ENCODE measurements around the gene MRPL53.

The MRPL53 gene

DNA sequence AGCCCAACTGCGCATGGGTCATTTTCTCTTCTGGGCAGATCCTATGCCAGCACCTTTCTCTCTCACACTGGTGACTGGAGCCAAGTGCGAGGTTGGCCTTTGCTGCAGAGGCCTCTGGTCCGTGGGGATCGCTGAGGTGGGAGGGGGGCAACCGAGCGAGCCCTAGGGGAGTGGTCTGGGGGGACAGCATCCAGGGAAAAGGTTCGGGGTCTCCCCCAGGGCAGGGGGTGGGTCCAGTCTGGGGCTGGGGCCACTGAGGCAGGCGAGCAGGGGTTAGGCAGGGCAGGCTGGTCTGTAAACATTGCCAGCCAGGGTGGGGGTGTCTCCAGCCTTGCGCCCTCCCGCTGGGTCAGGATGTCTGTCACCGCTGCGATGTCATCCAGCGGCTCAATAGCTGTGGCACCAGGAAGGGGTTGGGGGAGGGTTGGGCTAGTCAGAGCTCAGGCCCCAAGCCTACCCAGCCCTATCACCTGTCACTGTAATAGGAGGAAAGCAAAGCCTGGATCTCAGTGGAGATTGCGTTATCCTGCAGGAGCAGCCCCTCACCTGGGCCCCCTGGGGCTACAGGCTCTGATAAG, 46.2 kb downstream of the MRPL53 start:
- Histone ChIP-seq H3K36me3 (ENCODE audit: control insufficient read depth in 4 of 4, insufficient read depth in 4 of 4, low read length in 3 of 4) (peaks cover 2 to 65% (median 46%) of the 10 kb centered on the region in 4 experiments), H3K27ac (ENCODE audit: insufficient read depth in 1 of 2, low read depth in 1 of 2, low read length in 2 of 2, poor library complexity in 1 of 2, severe bottlenecking in 2 of 2) (no peak overlapping the region), H3K9me3 (ENCODE audit: control extremely low read depth in 1 of 5, control insufficient read depth in 4 of 5, insufficient read depth in 2 of 5, low read depth in 1 of 5, low read length in 4 of 5) (no peaks in the 10 kb centered on the region), H3K4me1 (ENCODE audit: control extremely low read depth in 1 of 4, control insufficient read depth in 4 of 4, insufficient read depth in 4 of 4, low read length in 3 of 4) (peaks cover 0 to 10% (median 7%) of the 10 kb centered on the region in 4 experiments), H3K4me3 (ENCODE audit: control insufficient read depth in 1 of 7, extremely low read depth in 1 of 7, insufficient read depth in 4 of 7, low read depth in 2 of 7, low read length in 6 of 7) (no peak overlapping the region), H3K27me3 (replicated peaks in 2 of 5; ENCODE audit: control insufficient read depth in 4 of 5, insufficient read depth in 5 of 5, low read length in 4 of 5) (no peaks in the 10 kb centered on the region)
- CTCF ChIA-PET: no interaction called here
- no peak for DNase-seq
- POLR2A ChIA-PET: no interaction called here
- 94% methylated on average over 11 of the region's 14 CpGs for WGBS (ENCODE audit: insufficient coverage)

DNA sequence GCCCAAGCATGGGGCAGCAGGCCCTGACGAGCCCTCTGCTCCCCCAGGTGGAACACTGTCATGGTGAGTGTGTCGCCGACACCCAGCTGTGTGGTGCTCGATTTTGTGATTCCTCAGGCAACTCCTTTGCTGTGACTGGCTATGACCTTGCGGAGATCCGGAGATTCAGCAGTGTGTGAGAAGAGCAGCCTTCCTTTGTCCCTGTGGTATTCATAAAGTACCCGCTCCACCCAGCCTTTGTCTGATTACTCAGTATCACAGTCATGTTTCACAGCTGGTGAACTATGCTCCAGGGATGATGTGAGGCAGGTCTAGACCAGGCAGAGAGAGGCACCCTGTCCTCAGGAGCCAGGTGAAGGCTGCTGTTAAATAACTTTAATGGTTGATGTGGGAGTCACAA, 47.0 kb downstream of the MRPL53 start:
- H3K4me1 ChIP-seq (ENCODE audit: control extremely low read depth in 1 of 4, control insufficient read depth in 4 of 4, insufficient read depth in 4 of 4, low read length in 3 of 4): peaks cover 0 to 17% (median 13%) of the 10 kb centered on the region in 4 experiments
- H3K9me3 ChIP-seq (ENCODE audit: control extremely low read depth in 1 of 5, control insufficient read depth in 4 of 5, insufficient read depth in 2 of 5, low read depth in 1 of 5, low read length in 4 of 5): no peaks in the 10 kb centered on the region
- peaks cover 2 to 60% (median 43%) of the 10 kb centered on the region in 4 experiments for H3K36me3 ChIP-seq (ENCODE audit: control insufficient read depth in 4 of 4, insufficient read depth in 4 of 4, low read length in 3 of 4)
- CTCF ChIA-PET: interaction anchor here (0.8 to 1.0 kb wide), 2 partner anchors 11 to 20 kb away, joined by 3 read pairs; no protein-coding TSS in a partner anchor
- WGBS (ENCODE audit: insufficient coverage): 96% methylated on average over 7 of the region's 7 CpGs
- POLR2A ChIA-PET: no interaction called here
- no peak for DNase-seq
- H3K27ac ChIP-seq (ENCODE audit: insufficient read depth in 1 of 2, low read depth in 1 of 2, low read length in 2 of 2, poor library complexity in 1 of 2, severe bottlenecking in 2 of 2): no peak overlapping the region
- no peak overlapping the region for H3K4me3 ChIP-seq (ENCODE audit: control insufficient read depth in 1 of 7, extremely low read depth in 1 of 7, insufficient read depth in 4 of 7, low read depth in 2 of 7, low read length in 6 of 7)
- no peaks in the 10 kb centered on the region for H3K27me3 ChIP-seq (replicated peaks in 2 of 5; ENCODE audit: control insufficient read depth in 4 of 5, insufficient read depth in 5 of 5, low read length in 4 of 5)

GRCh38 chr2:74424995-74425406, 47.5 kb downstream of the MRPL53 start:
- Histone ChIP-seq H3K36me3 (ENCODE audit: control insufficient read depth in 4 of 4, insufficient read depth in 4 of 4, low read length in 3 of 4) (peaks cover 2 to 55% (median 38%) of the 10 kb centered on the region in 4 experiments), H3K4me3 (ENCODE audit: control insufficient read depth in 1 of 7, extremely low read depth in 1 of 7, insufficient read depth in 4 of 7, low read depth in 2 of 7, low read length in 6 of 7) (no peak overlapping the region), H3K9me3 (ENCODE audit: control extremely low read depth in 1 of 5, control insufficient read depth in 4 of 5, insufficient read depth in 2 of 5, low read depth in 1 of 5, low read length in 4 of 5) (no peaks in the 10 kb centered on the region), H3K27me3 (replicated peaks in 2 of 5; ENCODE audit: control insufficient read depth in 4 of 5, insufficient read depth in 5 of 5, low read length in 4 of 5) (no peaks in the 10 kb centered on the region), H3K27ac (ENCODE audit: insufficient read depth in 1 of 2, low read depth in 1 of 2, low read length in 2 of 2, poor library complexity in 1 of 2, severe bottlenecking in 2 of 2) (no peak overlapping the region), H3K4me1 (ENCODE audit: control extremely low read depth in 1 of 4, control insufficient read depth in 4 of 4, insufficient read depth in 4 of 4, low read length in 3 of 4) (peaks cover 0 to 19% (median 13%) of the 10 kb centered on the region in 4 experiments)
- CTCF ChIA-PET: interaction anchor here (0.6 to 1.0 kb wide), 3 partner anchors 12 to 22 kb away, joined by 3 read pairs; no protein-coding TSS in a partner anchor
- DNase-seq: no peak
- WGBS (ENCODE audit: insufficient coverage): 95% methylated on average over 5 of the region's 5 CpGs
- POLR2A ChIA-PET: no interaction called here

GRCh38 chr2:74424139-74424992, 48.1 kb downstream of the MRPL53 start:
- Histone ChIP-seq H3K9me3 (ENCODE audit: control extremely low read depth in 1 of 5, control insufficient read depth in 4 of 5, insufficient read depth in 2 of 5, low read depth in 1 of 5, low read length in 4 of 5) (no peaks in the 10 kb centered on the region), H3K4me3 (ENCODE audit: control insufficient read depth in 1 of 7, extremely low read depth in 1 of 7, insufficient read depth in 4 of 7, low read depth in 2 of 7, low read length in 6 of 7) (no peak overlapping the region), H3K4me1 (ENCODE audit: control extremely low read depth in 1 of 4, control insufficient read depth in 4 of 4, insufficient read depth in 4 of 4, low read length in 3 of 4) (peaks cover 0 to 19% (median 13%) of the 10 kb centered on the region in 4 experiments), H3K36me3 (ENCODE audit: control insufficient read depth in 4 of 4, insufficient read depth in 4 of 4, low read length in 3 of 4) (peaks cover 2 to 49% (median 31%) of the 10 kb centered on the region in 4 experiments), H3K27ac (ENCODE audit: insufficient read depth in 1 of 2, low read depth in 1 of 2, low read length in 2 of 2, poor library complexity in 1 of 2, severe bottlenecking in 2 of 2) (no peak overlapping the region), H3K27me3 (replicated peaks in 2 of 5; ENCODE audit: control insufficient read depth in 4 of 5, insufficient read depth in 5 of 5, low read length in 4 of 5) (no peaks in the 10 kb centered on the region)
- 80% methylated on average over 1 of the region's 5 CpGs for WGBS (ENCODE audit: insufficient coverage)
- DNase-seq: no peak
- CTCF ChIA-PET: interaction anchor here (0.6 to 1.1 kb wide), 5 partner anchors 16 to 40 kb away, joined by 3 read pairs; no protein-coding TSS in a partner anchor
- POLR2A ChIA-PET: no interaction called here

- H3K27me3 ChIP-seq (replicated peaks in 2 of 5; ENCODE audit: control insufficient read depth in 4 of 5, insufficient read depth in 5 of 5, low read length in 4 of 5): no peaks in the 10 kb centered on the region
- H3K4me1 ChIP-seq (ENCODE audit: control extremely low read depth in 1 of 4, control insufficient read depth in 4 of 4, insufficient read depth in 4 of 4, low read length in 3 of 4): peaks cover 0 to 19% (median 13%) of the 10 kb centered on the region in 4 experiments
- WGBS (ENCODE audit: insufficient coverage): 88% methylated on average over 4 of the region's 9 CpGs
Observed at GRCh38 chr2:74423231-74424095, 49.0 kb downstream of the MRPL53 start.

More at GRCh38 chr2:74423231-74424095, 49.0 kb downstream of the MRPL53 start:
- POLR2A ChIA-PET: no interaction called here
- Histone ChIP-seq H3K36me3 (ENCODE audit: control insufficient read depth in 4 of 4, insufficient read depth in 4 of 4, low read length in 3 of 4) (peaks cover 0 to 40% (median 22%) of the 10 kb centered on the region in 4 experiments), H3K4me3 (ENCODE audit: control insufficient read depth in 1 of 7, extremely low read depth in 1 of 7, insufficient read depth in 4 of 7, low read depth in 2 of 7, low read length in 6 of 7) (no peak overlapping the region), H3K9me3 (ENCODE audit: control extremely low read depth in 1 of 5, control insufficient read depth in 4 of 5, insufficient read depth in 2 of 5, low read depth in 1 of 5, low read length in 4 of 5) (no peaks in the 10 kb centered on the region), H3K27ac (ENCODE audit: insufficient read depth in 1 of 2, low read depth in 1 of 2, low read length in 2 of 2, poor library complexity in 1 of 2, severe bottlenecking in 2 of 2) (no peak overlapping the region)
- no peak for DNase-seq
- CTCF ChIA-PET: interaction anchor here (0.9 to 1.3 kb wide), 4 partner anchors 16 to 41 kb away, joined by 3 read pairs; no protein-coding TSS in a partner anchor

Data from common myeloid progenitor, CD34-positive (primary cell).